HG03378 (cell line): ENCODE results near the gene NKAIN2.

Source experiments
- ATAC-seq: cut with Tn5 transposase; IDR thresholded peaks from one replicate; pipeline ENCODE4 v1.9.1; 2021; ENCODE audit warnings: mild to moderate bottlenecking, moderate library complexity; ENCODE audit not compliant: unreplicated experiment

The NKAIN2 gene

GRCh38 chr6:124738482-124738881, 934.8 kb downstream of the NKAIN2 start:
- ATAC-seq: no peak

GRCh38 chr6:124741341-124741740, 937.7 kb downstream of the NKAIN2 start:
- no peak for ATAC-seq

- no peak for ATAC-seq
Measured at GRCh38 chr6:124742971-124743370, 939.3 kb downstream of the NKAIN2 start.

GRCh38 chr6:124743420-124743819, 939.8 kb downstream of the NKAIN2 start:
- ATAC-seq: no peak

- no peak for ATAC-seq
Measured at GRCh38 chr6:124747349-124747748, 943.7 kb downstream of the NKAIN2 start.

- no peak for ATAC-seq
Measured at GRCh38 chr6:124748778-124749177, 945.1 kb downstream of the NKAIN2 start.

GRCh38 chr6:124753001-124753400, 949.3 kb downstream of the NKAIN2 start:
- ATAC-seq: no peak

- ATAC-seq: no peak
Measured at GRCh38 chr6:124753562-124754105, 950.0 kb downstream of the NKAIN2 start.

- no peak for ATAC-seq
Measured at GRCh38 chr6:124755321-124755720, 951.7 kb downstream of the NKAIN2 start.

GRCh38 chr6:124757560-124757959, 953.9 kb downstream of the NKAIN2 start:
- no peak for ATAC-seq

GRCh38 chr6:124758663-124759062, 955.0 kb downstream of the NKAIN2 start:
- no peak for ATAC-seq

GRCh38 chr6:124765280-124765679, 961.6 kb downstream of the NKAIN2 start:
- no peak for ATAC-seq

- no peak for ATAC-seq
Measured at GRCh38 chr6:124768224-124768623, 964.6 kb downstream of the NKAIN2 start.

- ATAC-seq: no peak
Measured at GRCh38 chr6:124769811-124770544, 966.3 kb downstream of the NKAIN2 start.

- no peak for ATAC-seq
Measured at GRCh38 chr6:124770784-124771183, 967.1 kb downstream of the NKAIN2 start.

GRCh38 chr6:124772733-124773319, 969.2 kb downstream of the NKAIN2 start:
- no peak for ATAC-seq

- no peak for ATAC-seq
Measured at GRCh38 chr6:124775121-124775520, 971.5 kb downstream of the NKAIN2 start.

GRCh38 chr6:124777863-124778262, 974.2 kb downstream of the NKAIN2 start:
- ATAC-seq: no peak

GRCh38 chr6:124780623-124781022, 977.0 kb downstream of the NKAIN2 start:
- ATAC-seq: no peak

- ATAC-seq: no peak
Measured at GRCh38 chr6:124783344-124783743, 979.7 kb downstream of the NKAIN2 start.

GRCh38 chr6:124791156-124791555, 987.5 kb downstream of the NKAIN2 start:
- no peak for ATAC-seq

- no peak for ATAC-seq
Measured at GRCh38 chr6:124792386-124792785, 988.7 kb downstream of the NKAIN2 start.
